Testis (tissue), 3 donors: ENCODE results near the gene CALD1. TPM values are rescaled to one million over a fixed set of nuclear protein-coding genes. Genes with fewer than 3 reads are reported as not detected.

Experiments used
- DNase-seq: peaks from one replicate; pipeline ENCODE4 v3.0.0-alpha.2; 2019
- H3K27ac ChIP-seq, 2 donors: fragments of 200-600 bp; sonication (generic); one replicate each; pipeline ENCODE4 v1.5.1; 2019
- H3K27me3 ChIP-seq: fragments of 200-600 bp; sonication (generic); one replicate; pipeline ENCODE4 v1.5.1; 2019
- H3K36me3 ChIP-seq: fragments of 200-600 bp; sonication (generic); one replicate; pipeline ENCODE4 v1.5.1; 2017; ENCODE audit warnings: low read depth; ENCODE audit errors: missing control alignments
- H3K4me1 ChIP-seq: fragments of 200-600 bp; sonication (generic); one replicate; pipeline ENCODE4 v1.5.1; 2019
- H3K4me3 ChIP-seq, 2 donors: fragments of 200-600 bp; sonication (generic); one replicate each; pipeline ENCODE4 v1.5.1; 2017 to 2019
- H3K9me3 ChIP-seq: fragments of 200-600 bp; sonication (generic); one replicate; pipeline ENCODE4 v1.5.1; 2017
- CTCF ChIP-seq, 3 experiments: fragments of 450-650 bp in 2 of 3; fragments of 200-600 bp in 1 of 3; sonication (generic) in 1 of 3; IDR thresholded peaks; one replicate each; pipeline ENCODE4 v1.5.1; 2016 to 2019; ENCODE audit warnings: antibody characterized with exemption in 3 of 3, mild to moderate bottlenecking in 2 of 3, moderate library complexity in 1 of 3
- POLR2A ChIP-seq: fragments of 450-650 bp; IDR thresholded peaks from one replicate; pipeline ENCODE4 v1.6.1; 2017; ENCODE audit warnings: antibody characterized with exemption, mild to moderate bottlenecking, moderate library complexity
- WGBS, 2 donors: methylation state at CpG; one replicate each; pipeline ENCODE4 v1.1.5; 2018; 5-methylcytosine and 5-hydroxymethylcytosine counted together
- intact Hi-C: fragments of 100-400 bp; cut with DNase I; formaldehyde crosslinking; loops from one replicate; pipeline ENCODE4 v1.15.1; 2023; ENCODE audit warnings: low total_unique reads
- polyA plus RNA-seq: library from polyadenylated mRNA; stranded (reverse); fragments of 350-450 nt; fragmentation: Illumina TruSeq; extraction: RNeasy Lipid Tissue Mini Kit (QIAGEN cat#74804); gene quantifications from one replicate; pipeline ENCODE4 v1.2.3, GENCODE V29; 2014; ENCODE audit warnings: low read depth, low replicate concordance; ENCODE audit not compliant: insufficient read depth
- total RNA-seq, 2 donors: library from RNA; depleted of rRNA; stranded (reverse); fragments of >200 nt; gene quantifications; one replicate each; pipeline ENCODE4 v1.2.3, GENCODE V29; 2016

The CALD1 gene
- total and polyA plus RNA-seq, 3 donors from 2014 or later = 103 to 153 (median 135) TPM

- H3K9me3 ChIP-seq = no peaks in the 10 kb centered on the region
- H3K27me3 ChIP-seq = no peaks in the 10 kb centered on the region
- H3K36me3 ChIP-seq = no peaks in the 10 kb centered on the region
- no peak for DNase-seq
- TF ChIP-seq CTCF (IDR thresholded peaks at IDR 0.05) = no peak
- no peak for TF ChIP-seq POLR2A
- no peak overlapping the region for H3K27ac ChIP-seq
- intact Hi-C loops = no loop called here
- no peaks in the 10 kb centered on the region for H3K4me1 ChIP-seq
- no peak overlapping the region for H3K4me3 ChIP-seq
Measured at GRCh38 chr7:134878746-134879357, 99.4 kb downstream of the CALD1 start.

- no peak for DNase-seq
- Histone ChIP-seq H3K36me3 (no peaks in the 10 kb centered on the region), H3K27me3 (no peaks in the 10 kb centered on the region), H3K27ac (no peak overlapping the region), H3K9me3 (no peaks in the 10 kb centered on the region), H3K4me3 (no peak overlapping the region), H3K4me1 (no peaks in the 10 kb centered on the region)
- intact Hi-C loops = no loop called here
- no peak for TF ChIP-seq POLR2A
- no peak for TF ChIP-seq CTCF (IDR thresholded peaks at IDR 0.05)
- WGBS, 2 donors = 63 to 69% methylated on average over 4 of the region's 4 CpGs
Measured at GRCh38 chr7:134879815-134880475, 100.5 kb downstream of the CALD1 start.

GRCh38 chr7:134882481-134882880, 103.0 kb downstream of the CALD1 start:
- H3K4me3 ChIP-seq = no peak overlapping the region
- H3K36me3 ChIP-seq = no peaks in the 10 kb centered on the region
- no peaks in the 10 kb centered on the region for H3K27me3 ChIP-seq
- peaks cover 13% of the 10 kb centered on the region for H3K4me1 ChIP-seq
- no peak for TF ChIP-seq CTCF (IDR thresholded peaks at IDR 0.05)
- no peaks in the 10 kb centered on the region for H3K9me3 ChIP-seq
- DNase-seq = no peak
- no peak overlapping the region for H3K27ac ChIP-seq
- intact Hi-C loops = no loop called here
- WGBS, 2 donors = 57 to 70% methylated on average over 1 of the region's 1 CpG

GRCh38 chr7:134885967-134886352, 106.5 kb downstream of the CALD1 start:
- H3K27me3 ChIP-seq = no peaks in the 10 kb centered on the region
- 24 to 31% methylated on average over 1 of the region's 1 CpG for WGBS, 2 donors
- H3K9me3 ChIP-seq = no peaks in the 10 kb centered on the region
- H3K4me1 ChIP-seq = peaks cover 21% of the 10 kb centered on the region
- no peaks in the 10 kb centered on the region for H3K36me3 ChIP-seq
- intact Hi-C loops = no loop called here
- no peak overlapping the region for H3K4me3 ChIP-seq
- H3K27ac ChIP-seq = peak overlapping the region; percentile 14 to 57
- DNase-seq = no peak
- TF ChIP-seq CTCF (IDR thresholded peaks at IDR 0.05) (no peak), POLR2A (no peak)
